Measurements from ENCODE around the gene FGB.

The FGB gene

DNA sequence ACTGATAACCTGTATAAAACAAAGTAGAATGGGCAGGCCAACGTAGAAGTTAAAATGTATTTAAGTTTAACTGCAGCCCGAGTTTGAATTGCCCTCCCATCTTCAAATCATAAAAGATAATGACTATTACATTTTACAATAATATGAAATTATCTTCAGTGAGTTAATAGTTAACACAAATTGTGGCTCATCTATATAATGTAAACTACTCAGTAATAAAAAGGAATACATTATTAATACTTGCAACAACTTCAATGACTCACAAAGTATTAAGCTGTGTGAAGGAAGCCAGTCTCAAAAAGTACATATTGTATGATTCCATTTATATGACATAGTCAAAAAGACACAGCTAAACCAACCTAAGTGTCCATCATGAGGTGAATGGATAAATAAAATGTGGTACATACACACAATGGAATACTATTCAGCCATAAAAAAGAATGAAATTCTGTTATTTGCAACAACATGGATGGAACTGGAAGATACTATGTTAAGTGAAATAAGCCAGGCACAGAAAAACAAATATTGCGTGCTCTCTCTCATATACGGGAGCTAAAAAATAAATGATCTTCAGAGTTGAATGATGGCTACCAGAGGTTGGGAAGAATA is 20.4 kb upstream of the FGB start:
- Histone ChIP-seq H3K27ac (ENCODE audit: low read depth, low read length, severe bottlenecking) (no peak overlapping the region), H3K36me3 (ENCODE audit: control insufficient read depth, insufficient read depth, low read length) (peaks cover 70% of the 10 kb centered on the region), H3K9me3 (ENCODE audit: control insufficient read depth, low read length) (no peaks in the 10 kb centered on the region), H3K4me3 (ENCODE audit: extremely low read depth, insufficient read depth, low read length, poor library complexity, severe bottlenecking) (no peak overlapping the region), H3K4me1 (ENCODE audit: control insufficient read depth, insufficient read depth, low read length, poor library complexity, severe bottlenecking) (no peaks in the 10 kb centered on the region)
- WGBS, 2 experiments (ENCODE audit: insufficient coverage in 2 of 2) = 96 to 100% methylated on average over 2 of the region's 4 CpGs

DNA sequence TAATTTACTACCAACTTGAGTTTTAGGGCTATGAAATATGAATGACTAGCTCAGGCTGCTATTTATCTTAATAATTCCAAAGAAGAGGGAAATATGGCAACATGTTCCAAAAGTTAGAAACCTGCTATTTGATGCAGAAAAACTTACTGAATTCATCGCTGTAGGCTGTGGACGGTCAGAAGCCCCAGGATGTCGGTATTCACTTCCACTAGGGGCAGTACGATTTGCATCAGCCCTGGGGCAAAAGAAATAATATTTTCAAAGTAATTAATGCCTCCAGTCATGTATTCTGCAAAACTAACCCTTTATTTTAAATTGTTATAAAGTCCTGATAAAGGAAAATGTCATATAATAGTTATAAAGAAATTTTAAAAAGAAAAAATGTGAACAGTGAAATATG is 17.1 kb upstream of the FGB start:
- Histone ChIP-seq H3K4me3 (ENCODE audit: extremely low read depth, insufficient read depth, low read length, poor library complexity, severe bottlenecking) (no peak overlapping the region), H3K4me1 (ENCODE audit: control insufficient read depth, insufficient read depth, low read length, poor library complexity, severe bottlenecking) (no peaks in the 10 kb centered on the region)
- WGBS, 2 experiments (ENCODE audit: insufficient coverage in 2 of 2) = 93 to 100% methylated on average over 2 to 3 of the region's 4 CpGs

DNA sequence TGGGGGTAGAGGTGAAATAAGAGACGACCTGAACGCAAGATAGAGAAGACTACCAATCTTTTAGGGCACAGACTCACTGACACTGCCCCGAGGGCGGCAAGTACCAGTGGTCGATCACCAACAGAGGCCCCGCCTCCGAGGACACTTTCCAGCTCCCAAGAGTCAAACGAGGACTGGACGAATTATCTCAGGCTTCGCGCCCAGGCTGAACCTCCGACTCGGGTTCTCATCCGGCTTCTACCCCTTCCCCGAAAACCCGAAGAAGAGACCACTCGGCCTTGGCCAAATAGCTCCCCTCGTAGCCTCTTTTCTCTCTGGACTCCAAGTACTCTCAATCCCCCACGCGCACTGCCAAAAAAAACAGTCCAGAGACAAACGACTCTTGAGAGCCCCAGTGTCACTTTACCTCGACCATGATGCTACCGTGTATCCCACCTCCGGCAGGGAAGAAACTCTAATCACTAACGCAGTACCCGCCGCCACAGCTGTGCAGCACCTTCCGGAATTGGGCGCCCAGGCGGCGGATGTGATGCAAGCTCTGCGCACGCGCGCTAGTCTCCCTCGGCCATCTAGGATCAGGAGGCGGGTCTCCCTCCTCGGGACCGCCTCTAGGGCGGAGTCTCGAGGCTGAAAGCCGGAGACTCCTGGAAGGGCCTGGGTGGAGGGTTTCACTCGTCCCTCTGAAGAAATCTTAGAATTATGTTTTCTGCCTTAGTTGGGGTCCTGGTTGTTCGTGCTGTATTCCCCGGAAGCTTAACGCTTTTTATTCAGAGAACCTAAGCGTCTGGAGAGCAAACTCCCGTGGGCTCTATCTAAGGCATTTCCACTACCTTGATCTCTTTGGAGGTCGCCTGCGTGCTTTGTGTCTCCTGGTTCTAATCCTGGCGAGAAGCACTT is 12.7 kb upstream of the FGB start, which contains the start of gene PLRG1:
Gene PLRG1 (minus strand): TSS at position 507 of the 897 bp plus-strand sequence. CDS start 92 bp downstream, at position 415.
- H3K27ac ChIP-seq (ENCODE audit: low read depth, low read length, severe bottlenecking) = peak within 1 kb of the TSS; percentile 58
- H3K4me1 ChIP-seq (ENCODE audit: control insufficient read depth, insufficient read depth, low read length, poor library complexity, severe bottlenecking) = no peaks in the 10 kb centered on the region
- H3K9me3 ChIP-seq (ENCODE audit: control insufficient read depth, low read length) = no peaks in the 10 kb centered on the region
- 6% methylated on average over 29 to 39 of the region's 51 CpGs for WGBS, 2 experiments (ENCODE audit: insufficient coverage in 2 of 2)
- peaks cover 19% of the 10 kb centered on the region for H3K36me3 ChIP-seq (ENCODE audit: control insufficient read depth, insufficient read depth, low read length)
- H3K4me3 ChIP-seq (ENCODE audit: extremely low read depth, insufficient read depth, low read length, poor library complexity, severe bottlenecking) = peak within 1 kb of the TSS; percentile 80

More for the DNA sequence above, 17.1 kb upstream of the FGB start:
- Histone ChIP-seq H3K9me3 (ENCODE audit: control insufficient read depth, low read length) (no peaks in the 10 kb centered on the region), H3K27ac (ENCODE audit: low read depth, low read length, severe bottlenecking) (no peak overlapping the region), H3K36me3 (ENCODE audit: control insufficient read depth, insufficient read depth, low read length) (peaks cover 48% of the 10 kb centered on the region)

DNA sequence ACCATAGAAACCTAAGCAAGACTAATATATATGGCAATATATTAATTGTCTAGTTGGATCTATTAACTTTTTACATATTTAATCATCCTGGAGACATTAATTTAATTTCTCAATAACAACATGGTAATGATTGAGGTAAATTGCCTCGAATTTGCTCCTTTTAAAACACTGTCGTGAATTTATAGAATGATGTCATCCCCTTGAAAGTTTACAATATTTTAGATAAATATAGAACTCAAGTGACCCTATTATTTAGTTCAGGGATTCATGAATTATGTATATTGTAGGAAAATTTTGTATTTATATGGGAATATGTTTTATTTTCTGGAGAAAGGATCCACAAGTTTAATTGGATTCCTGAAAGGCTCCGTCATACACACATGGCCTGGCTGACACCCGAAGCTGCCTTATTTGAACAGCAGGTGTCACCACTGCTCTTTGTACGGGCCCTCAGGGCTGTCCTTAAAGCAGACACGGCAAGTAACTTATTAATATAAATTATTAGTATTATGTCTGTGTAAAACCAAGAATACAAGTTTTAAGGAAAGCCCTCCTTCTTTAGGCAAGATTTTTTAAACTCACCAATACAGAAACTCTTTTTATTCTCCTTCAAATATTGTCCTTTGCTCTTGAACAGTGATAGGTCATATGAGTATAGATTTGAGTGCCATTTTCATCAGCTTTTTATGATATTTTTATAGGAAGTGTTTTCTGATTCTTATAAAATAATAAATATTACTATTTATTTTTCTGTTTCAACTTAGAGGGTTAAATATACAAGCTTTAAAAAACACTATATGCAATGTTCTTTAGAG is 10.7 kb upstream of the FGB start:
- 20% methylated on average over 1 of the region's 6 CpGs; no CpG with 5 or more reads in 1 of the 2 experiments for WGBS, 2 experiments (ENCODE audit: insufficient coverage in 2 of 2)
- no peak overlapping the region for H3K27ac ChIP-seq (ENCODE audit: low read depth, low read length, severe bottlenecking)
- no peaks in the 10 kb centered on the region for H3K9me3 ChIP-seq (ENCODE audit: control insufficient read depth, low read length)
- no peaks in the 10 kb centered on the region for H3K4me1 ChIP-seq (ENCODE audit: control insufficient read depth, insufficient read depth, low read length, poor library complexity, severe bottlenecking)
- H3K36me3 ChIP-seq (ENCODE audit: control insufficient read depth, insufficient read depth, low read length) = peaks cover 6% of the 10 kb centered on the region
- no peak overlapping the region for H3K4me3 ChIP-seq (ENCODE audit: extremely low read depth, insufficient read depth, low read length, poor library complexity, severe bottlenecking)

DNA sequence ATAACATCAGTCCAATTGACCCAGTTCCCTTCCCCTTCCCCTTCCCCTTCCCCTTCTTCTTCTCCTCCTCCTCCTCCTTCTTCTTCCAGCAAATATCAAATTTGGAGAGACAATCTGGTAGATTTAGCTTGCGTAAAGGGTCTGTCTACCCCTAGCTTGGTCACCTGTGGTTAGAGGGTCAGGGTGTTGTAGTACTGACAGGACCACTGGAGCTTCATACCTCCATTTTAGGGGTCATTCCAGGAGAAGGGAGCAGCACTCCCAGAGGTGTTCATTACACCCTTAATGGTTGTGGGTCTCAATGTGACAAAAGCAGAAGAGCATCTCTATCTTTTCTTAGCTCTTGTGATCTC is 3.7 kb upstream of the FGB start:
- no peaks in the 10 kb centered on the region for H3K4me1 ChIP-seq (ENCODE audit: control insufficient read depth, insufficient read depth, low read length, poor library complexity, severe bottlenecking)
- no peaks in the 10 kb centered on the region for H3K9me3 ChIP-seq (ENCODE audit: control insufficient read depth, low read length)
- no peak overlapping the region for H3K4me3 ChIP-seq (ENCODE audit: extremely low read depth, insufficient read depth, low read length, poor library complexity, severe bottlenecking)
- WGBS, 2 experiments (ENCODE audit: insufficient coverage in 2 of 2) = no CpG with 5 or more reads among the region's 1 CpG
- no peaks in the 10 kb centered on the region for H3K36me3 ChIP-seq (ENCODE audit: control insufficient read depth, insufficient read depth, low read length)
- no peak overlapping the region for H3K27ac ChIP-seq (ENCODE audit: low read depth, low read length, severe bottlenecking)

DNA sequence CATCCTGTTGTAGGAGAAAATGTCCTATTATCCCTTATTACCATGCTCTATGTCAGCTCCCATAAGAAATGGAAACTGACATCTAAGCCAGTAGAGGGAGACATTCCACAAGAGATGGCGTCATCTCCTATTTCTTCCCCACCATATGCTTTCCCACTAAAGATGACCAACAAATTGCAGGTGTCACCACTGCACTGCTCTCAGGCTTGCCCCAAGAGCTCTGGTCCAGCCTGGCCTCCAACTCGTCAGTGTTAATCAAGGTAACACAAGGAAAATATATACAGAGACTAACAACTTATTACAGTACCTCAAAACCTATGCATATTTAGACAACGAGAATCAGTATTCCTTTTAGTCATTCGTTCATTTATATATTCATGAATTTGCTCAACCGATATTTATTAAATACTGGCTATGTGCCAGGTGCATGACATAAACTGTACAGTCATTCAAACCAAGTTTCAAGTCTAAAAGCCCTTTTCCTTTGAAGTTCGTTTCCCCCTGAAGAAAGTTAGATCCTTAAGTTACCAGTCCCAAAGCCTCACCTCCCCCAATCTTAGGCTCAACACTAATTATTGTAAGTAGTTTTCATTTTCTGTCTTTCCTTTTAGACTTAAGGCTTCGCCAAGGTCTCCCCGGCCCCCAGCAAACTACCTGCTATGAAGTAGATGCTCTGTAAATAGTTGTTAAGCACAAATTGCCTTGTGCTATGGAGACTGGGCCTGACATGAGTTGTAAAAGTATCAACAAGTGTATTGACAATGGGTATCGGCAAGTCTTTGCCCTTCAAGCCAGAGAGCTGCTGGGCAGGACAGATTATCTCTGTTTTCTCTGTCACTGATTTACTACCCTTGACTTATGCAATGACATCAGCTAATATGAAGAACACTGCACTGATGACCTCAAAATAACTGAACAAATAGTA is 3.1 kb upstream of the FGB start:
- Histone ChIP-seq H3K9me3 (ENCODE audit: control insufficient read depth, low read length) (no peaks in the 10 kb centered on the region), H3K36me3 (ENCODE audit: control insufficient read depth, insufficient read depth, low read length) (no peaks in the 10 kb centered on the region), H3K27ac (ENCODE audit: low read depth, low read length, severe bottlenecking) (no peak overlapping the region), H3K4me3 (ENCODE audit: extremely low read depth, insufficient read depth, low read length, poor library complexity, severe bottlenecking) (no peak overlapping the region), H3K4me1 (ENCODE audit: control insufficient read depth, insufficient read depth, low read length, poor library complexity, severe bottlenecking) (no peaks in the 10 kb centered on the region)
- WGBS, 2 experiments (ENCODE audit: insufficient coverage in 2 of 2) = 66 to 89% methylated on average over 4 to 7 of the region's 9 CpGs

DNA sequence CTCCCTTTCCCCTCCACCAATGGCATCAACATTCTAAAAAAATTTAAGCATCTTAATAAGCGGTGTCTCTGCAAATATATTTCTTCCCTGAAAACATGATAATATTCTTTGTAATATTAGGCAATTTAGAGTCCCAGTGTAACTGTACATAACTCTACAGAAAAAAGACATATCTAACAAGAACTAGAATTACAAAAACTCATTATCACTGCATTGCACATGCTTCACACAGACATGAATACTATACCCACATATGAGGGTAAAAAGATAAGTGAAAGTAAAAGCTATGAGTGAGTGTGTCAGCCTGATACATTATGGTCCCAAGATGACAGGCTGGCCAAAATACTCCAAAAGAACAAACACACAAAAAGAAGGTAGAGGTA is 2.4 kb upstream of the FGB start:
- H3K27ac ChIP-seq (ENCODE audit: low read depth, low read length, severe bottlenecking) = no peak overlapping the region

DNA sequence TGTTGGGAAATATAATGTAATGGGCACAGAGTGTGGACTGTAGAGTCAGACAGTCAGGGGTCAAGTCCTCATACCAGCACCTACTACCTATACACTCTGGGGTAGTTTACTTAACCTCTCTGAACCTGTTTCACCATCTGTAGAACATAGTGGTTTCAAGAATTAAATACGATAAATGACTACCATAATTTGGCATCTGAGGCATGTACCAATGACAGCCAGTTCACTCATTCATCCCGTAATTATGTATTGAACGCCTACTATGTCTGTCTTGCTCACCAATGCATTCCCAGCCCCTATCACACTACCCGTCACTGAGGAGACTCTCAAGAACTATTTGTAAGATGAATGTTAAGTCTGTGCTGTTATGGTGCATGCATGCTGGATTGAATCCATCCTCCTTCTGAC is 2.0 kb upstream of the FGB start:
- Histone ChIP-seq H3K36me3 (ENCODE audit: control insufficient read depth, insufficient read depth, low read length) (no peaks in the 10 kb centered on the region), H3K9me3 (ENCODE audit: control insufficient read depth, low read length) (no peaks in the 10 kb centered on the region), H3K27ac (ENCODE audit: low read depth, low read length, severe bottlenecking) (no peak overlapping the region), H3K4me1 (ENCODE audit: control insufficient read depth, insufficient read depth, low read length, poor library complexity, severe bottlenecking) (no peaks in the 10 kb centered on the region), H3K4me3 (ENCODE audit: extremely low read depth, insufficient read depth, low read length, poor library complexity, severe bottlenecking) (no peak overlapping the region)
- WGBS, 2 experiments (ENCODE audit: insufficient coverage in 2 of 2) = 75% methylated on average over 1 of the region's 4 CpGs; no CpG with 5 or more reads in 1 of the 2 experiments

More for the DNA sequence above, 2.4 kb upstream of the FGB start:
- Histone ChIP-seq H3K4me3 (ENCODE audit: extremely low read depth, insufficient read depth, low read length, poor library complexity, severe bottlenecking) (no peak overlapping the region), H3K36me3 (ENCODE audit: control insufficient read depth, insufficient read depth, low read length) (no peaks in the 10 kb centered on the region), H3K4me1 (ENCODE audit: control insufficient read depth, insufficient read depth, low read length, poor library complexity, severe bottlenecking) (no peaks in the 10 kb centered on the region), H3K9me3 (ENCODE audit: control insufficient read depth, low read length) (no peaks in the 10 kb centered on the region)
- WGBS, 2 experiments (ENCODE audit: insufficient coverage in 2 of 2) = no CpG with 5 or more reads among the region's 1 CpG

DNA sequence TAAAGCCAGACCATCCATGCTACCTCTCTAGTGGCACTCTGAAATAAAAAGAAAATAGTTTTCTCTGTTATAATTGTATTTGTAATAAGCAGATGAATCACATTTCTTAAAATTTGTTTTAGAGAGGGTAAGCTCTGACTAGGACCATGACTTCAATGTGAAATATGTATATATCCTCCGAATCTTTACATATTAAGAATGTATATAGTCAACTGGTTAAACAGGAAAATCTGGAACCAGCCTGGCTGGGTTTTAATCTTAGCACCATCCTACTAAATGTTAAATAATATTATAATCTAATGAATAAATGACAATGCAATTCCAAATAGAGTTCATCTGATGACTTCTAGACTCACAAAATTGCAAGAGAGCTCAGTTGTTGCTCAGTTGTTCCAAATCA is 1.5 kb downstream of the FGB start:
- Histone ChIP-seq H3K4me1 (ENCODE audit: control insufficient read depth, insufficient read depth, low read length, poor library complexity, severe bottlenecking) (no peaks in the 10 kb centered on the region), H3K36me3 (ENCODE audit: control insufficient read depth, insufficient read depth, low read length) (no peaks in the 10 kb centered on the region), H3K4me3 (ENCODE audit: extremely low read depth, insufficient read depth, low read length, poor library complexity, severe bottlenecking) (no peak overlapping the region), H3K27ac (ENCODE audit: low read depth, low read length, severe bottlenecking) (no peak overlapping the region), H3K9me3 (ENCODE audit: control insufficient read depth, low read length) (no peaks in the 10 kb centered on the region)
- WGBS, 2 experiments (ENCODE audit: insufficient coverage in 2 of 2) = no CpG with 5 or more reads among the region's 1 CpG

DNA sequence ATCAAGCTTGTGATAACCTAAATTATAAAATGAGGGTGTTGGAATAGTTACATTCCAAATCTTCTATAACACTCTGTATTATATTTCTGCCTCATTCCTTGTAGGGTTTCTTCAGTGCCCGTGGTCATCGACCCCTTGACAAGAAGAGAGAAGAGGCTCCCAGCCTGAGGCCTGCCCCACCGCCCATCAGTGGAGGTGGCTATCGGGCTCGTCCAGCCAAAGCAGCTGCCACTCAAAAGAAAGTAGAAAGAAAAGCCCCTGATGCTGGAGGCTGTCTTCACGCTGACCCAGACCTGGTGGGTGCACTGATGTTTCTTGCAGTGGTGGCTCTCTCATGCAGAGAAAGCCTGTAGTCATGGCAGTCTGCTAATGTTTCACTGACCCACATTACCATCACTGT is 2.9 kb downstream of the FGB start:
- Histone ChIP-seq H3K4me1 (ENCODE audit: control insufficient read depth, insufficient read depth, low read length, poor library complexity, severe bottlenecking) (no peaks in the 10 kb centered on the region), H3K4me3 (ENCODE audit: extremely low read depth, insufficient read depth, low read length, poor library complexity, severe bottlenecking) (no peak overlapping the region), H3K36me3 (ENCODE audit: control insufficient read depth, insufficient read depth, low read length) (no peaks in the 10 kb centered on the region), H3K27ac (ENCODE audit: low read depth, low read length, severe bottlenecking) (no peak overlapping the region), H3K9me3 (ENCODE audit: control insufficient read depth, low read length) (no peaks in the 10 kb centered on the region)
- 80 to 90% methylated on average over 1 to 5 of the region's 6 CpGs for WGBS, 2 experiments (ENCODE audit: insufficient coverage in 2 of 2)
